Left lung (tissue), 10 donors: ENCODE measurements around the gene PLG. TPM values are rescaled to one million over a fixed set of nuclear protein-coding genes. Genes with fewer than 3 reads are reported as not detected.

ENCODE experiments used
- ATAC-seq: fragments of 200-7000 bp; cut with Tn5 transposase; one replicate; pipeline ENCODE4 v1.9.1; 2020; ENCODE audit warnings: moderate library complexity
- DNase-seq, 4 donors: peaks; one replicate each; pipeline ENCODE4 v3.0.0-alpha.2; 2013 to 2020
- H3K27ac ChIP-seq, 2 donors: fragments of 200-600 bp; sonication (generic) in 1 of 2; one replicate each; pipeline versions ENCODE4 v1.5.0 to v1.8.0; 2020 to 2021
- H3K27me3 ChIP-seq, 2 donors: fragments of 200-600 bp; sonication (generic) in 1 of 2; one replicate each; pipeline versions ENCODE4 v1.5.0 to v1.8.0; 2020 to 2021
- H3K36me3 ChIP-seq, 2 donors: fragments of 200-600 bp; sonication (generic) in 1 of 2; one replicate each; pipeline versions ENCODE4 v1.5.0 to v1.8.0; 2020 to 2021
- H3K4me1 ChIP-seq, 2 donors: fragments of 200-600 bp; one replicate each; pipeline ENCODE4 v1.8.0; 2021
- H3K4me3 ChIP-seq, 2 donors: fragments of 200-600 bp; sonication (generic) in 1 of 2; one replicate each; pipeline versions ENCODE4 v1.5.0 to v1.8.0; 2020 to 2021; ENCODE audit warnings: mild to moderate bottlenecking in 1 of 2
- H3K9me3 ChIP-seq, 2 donors: fragments of 200-600 bp; sonication (generic) in 1 of 2; one replicate each; pipeline versions ENCODE4 v1.5.0 to v1.8.0; 2020 to 2021
- intact Hi-C, 2 donors: fragments of 100-400 bp; cut with DNase I; formaldehyde crosslinking; loops; one replicate each; pipeline versions ENCODE4 v1.11.2 to v1.14.2; 2022
- polyA plus RNA-seq, 6 donors: library from polyadenylated mRNA; unstranded; fragments of 120-200 nt; gene quantifications; one replicate each; pipeline ENCODE4 v1.2.1, GENCODE V29; 2013; ENCODE audit not compliant: insufficient read length in 6 of 6
- total RNA-seq, 2 donors: library from RNA; stranded (reverse); fragmentation: NEBNext Ultra II Directional; extraction: Animal tissue kit (Norgen Biotek cat#: 25700); gene quantifications; one replicate each; pipeline ENCODE4 v1.2.1, GENCODE V29; 2021
- TF ChIP-seq, protein P1 (sequence below), 2 donors: fragments of 200-600 bp; sonication (generic) in 1 of 2; IDR thresholded peaks; one replicate each; pipeline versions ENCODE4 v1.5.0 to v1.8.0; 2021; ENCODE audit warnings: antibody characterized with exemption in 2 of 2
- donor health status: DM: no; HTN: yes; CAD: no.
- donor health status: DM: no; HTN: no; CAD: no.

The PLG gene
- total and polyA plus RNA-seq, 8 donors, result 0.29 to 8.9 (median 6.2) TPM

DNA sequence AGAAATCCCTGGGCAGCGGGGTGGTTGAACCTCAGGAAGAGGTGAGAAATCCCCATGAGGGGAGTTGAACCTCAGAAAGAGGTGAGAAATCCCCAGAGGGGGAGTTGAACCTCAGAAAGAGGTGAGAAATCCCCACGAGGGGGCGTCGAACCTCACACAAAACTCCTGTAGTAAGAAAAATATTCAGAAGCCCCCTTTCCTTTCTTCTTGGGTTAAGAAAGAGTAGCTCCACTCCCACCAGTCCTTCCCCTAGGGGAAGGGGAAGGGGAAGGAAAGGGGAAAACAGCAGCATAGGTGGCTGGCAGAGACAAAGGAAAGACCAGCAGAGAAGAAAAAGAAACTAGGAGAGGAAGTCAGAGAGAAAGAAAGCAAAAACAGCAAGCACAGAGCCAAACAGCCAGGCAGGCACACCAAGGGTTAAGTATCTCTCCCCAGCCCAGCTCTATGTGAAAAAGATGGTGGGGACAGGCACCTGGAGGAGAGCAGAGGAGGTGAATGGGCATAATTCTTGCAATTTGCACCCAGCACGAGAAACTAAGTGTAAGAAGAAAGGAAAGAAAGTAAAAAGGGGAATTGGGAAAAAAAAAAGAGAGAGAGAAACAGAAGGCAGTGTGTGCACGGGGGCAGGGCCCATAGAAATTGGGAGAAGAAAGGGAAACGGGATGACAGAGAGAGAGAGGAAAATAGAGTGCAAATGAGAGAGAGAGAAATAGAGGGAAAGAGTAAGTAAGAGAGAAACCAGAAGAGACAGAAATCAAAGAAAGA, 88.2 kb downstream of the PLG start:
- TF ChIP-seq, protein P1, sequence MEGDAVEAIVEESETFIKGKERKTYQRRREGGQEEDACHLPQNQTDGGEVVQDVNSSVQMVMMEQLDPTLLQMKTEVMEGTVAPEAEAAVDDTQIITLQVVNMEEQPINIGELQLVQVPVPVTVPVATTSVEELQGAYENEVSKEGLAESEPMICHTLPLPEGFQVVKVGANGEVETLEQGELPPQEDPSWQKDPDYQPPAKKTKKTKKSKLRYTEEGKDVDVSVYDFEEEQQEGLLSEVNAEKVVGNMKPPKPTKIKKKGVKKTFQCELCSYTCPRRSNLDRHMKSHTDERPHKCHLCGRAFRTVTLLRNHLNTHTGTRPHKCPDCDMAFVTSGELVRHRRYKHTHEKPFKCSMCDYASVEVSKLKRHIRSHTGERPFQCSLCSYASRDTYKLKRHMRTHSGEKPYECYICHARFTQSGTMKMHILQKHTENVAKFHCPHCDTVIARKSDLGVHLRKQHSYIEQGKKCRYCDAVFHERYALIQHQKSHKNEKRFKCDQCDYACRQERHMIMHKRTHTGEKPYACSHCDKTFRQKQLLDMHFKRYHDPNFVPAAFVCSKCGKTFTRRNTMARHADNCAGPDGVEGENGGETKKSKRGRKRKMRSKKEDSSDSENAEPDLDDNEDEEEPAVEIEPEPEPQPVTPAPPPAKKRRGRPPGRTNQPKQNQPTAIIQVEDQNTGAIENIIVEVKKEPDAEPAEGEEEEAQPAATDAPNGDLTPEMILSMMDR (IDR thresholded peaks at IDR 0.05), result no peak
- intact Hi-C loops, result no loop called here

GRCh38 chr6:160791459-160791858, 89.4 kb downstream of the PLG start:
- ATAC-seq (no peak), DNase-seq (no peak)
- Histone ChIP-seq H3K4me1 (no peaks in the 10 kb centered on the region), H3K9me3 (no peaks in the 10 kb centered on the region), H3K27me3 (no peaks in the 10 kb centered on the region), H3K36me3 (no peaks in the 10 kb centered on the region), H3K4me3 (no peak overlapping the region), H3K27ac (no peak overlapping the region)
- TF ChIP-seq, protein P1 (IDR thresholded peaks at IDR 0.05), result no peak
- intact Hi-C loops, result no loop called here

More for the DNA sequence above, 88.2 kb downstream of the PLG start:
- Histone ChIP-seq H3K27ac (no peak overlapping the region), H3K9me3 (no peaks in the 10 kb centered on the region), H3K4me3 (no peak overlapping the region), H3K27me3 (no peaks in the 10 kb centered on the region), H3K4me1 (no peaks in the 10 kb centered on the region), H3K36me3 (no peaks in the 10 kb centered on the region)
- DNase-seq, result no peak
- ATAC-seq, result no peak

- intact Hi-C loops, result no loop called here
- TF ChIP-seq, protein P1 (IDR thresholded peaks at IDR 0.05), result no peak
- Histone ChIP-seq H3K9me3 (no peaks in the 10 kb centered on the region), H3K4me1 (no peaks in the 10 kb centered on the region), H3K27ac (no peak overlapping the region), H3K27me3 (no peaks in the 10 kb centered on the region), H3K36me3 (no peaks in the 10 kb centered on the region), H3K4me3 (no peak overlapping the region)
- ATAC-seq (no peak), DNase-seq (no peak)
Observed at GRCh38 chr6:160791981-160792418, 90.0 kb downstream of the PLG start.

GRCh38 chr6:160792708-160793107, 90.7 kb downstream of the PLG start:
- DNase-seq, result no peak
- peaks cover 0 to 3% of the 10 kb centered on the region in 2 donors for H3K9me3 ChIP-seq
- no peak overlapping the region for H3K27ac ChIP-seq
- no peak overlapping the region for H3K4me3 ChIP-seq
- no peaks in the 10 kb centered on the region for H3K36me3 ChIP-seq
- TF ChIP-seq, protein P1 (IDR thresholded peaks at IDR 0.05), result no peak
- no peak for ATAC-seq
- intact Hi-C loops, result no loop called here
- no peaks in the 10 kb centered on the region for H3K27me3 ChIP-seq
- H3K4me1 ChIP-seq, result no peaks in the 10 kb centered on the region

GRCh38 chr6:160793652-160794051, 91.6 kb downstream of the PLG start:
- intact Hi-C loops, result no loop called here
- no peak overlapping the region for H3K4me3 ChIP-seq
- DNase-seq, result no peak
- no peak for ATAC-seq
- no peaks in the 10 kb centered on the region for H3K4me1 ChIP-seq
- H3K36me3 ChIP-seq, result no peaks in the 10 kb centered on the region
- H3K27me3 ChIP-seq, result no peaks in the 10 kb centered on the region
- peaks cover 0 to 8% of the 10 kb centered on the region in 2 donors for H3K9me3 ChIP-seq
- TF ChIP-seq, protein P1 (IDR thresholded peaks at IDR 0.05), result no peak
- H3K27ac ChIP-seq, result no peak overlapping the region
